RCC 7860 (cell line): Measurements from ENCODE around the gene CNTROB.

Experiments used
- DNase-seq: peaks from one replicate; pipeline ENCODE4 v3.0.0-alpha.2; 2015; ENCODE audit warnings: low spot score
- FAIRE-seq: peaks from 2 replicates; lab custom pipeline; 2012; peaks lifted over from hg19 to GRCh38; lab: Jason Lieb, UNC

The CNTROB gene

GRCh38 chr17:7931709-7932482 lies at the start of gene CNTROB, which contains the start of gene TRAPPC1:
CNTROB (plus strand) TSS chr17:7932206; CDS start chr17:7933080, 874 bp downstream.
TRAPPC1 (minus strand) TSS chr17:7931946; CDS start chr17:7931829, 117 bp downstream.
- DNase-seq = peak; percentile 96
- peak; percentile 89 for FAIRE-seq

- DNase-seq (no peak), FAIRE-seq (no peak)
These were observed 49.4 kb upstream of the CNTROB start for GRCh38 chr17:7882629-7883028.

- FAIRE-seq (peak; percentile 66), DNase-seq (peak; percentile 27)
These were observed 48.1 kb upstream of the CNTROB start for GRCh38 chr17:7883781-7884386.

GRCh38 chr17:7884581-7885366 lies 47.2 kb upstream of the CNTROB start:
- FAIRE-seq (no peak), DNase-seq (no peak)

- peak; percentile 31 for DNase-seq
- FAIRE-seq = no peak
These were observed 46.4 kb upstream of the CNTROB start for GRCh38 chr17:7885367-7886226.

- no peak for FAIRE-seq
- no peak for DNase-seq
These were observed 45.6 kb upstream of the CNTROB start for GRCh38 chr17:7886227-7887037.

GRCh38 chr17:7887038-7887481 lies 44.9 kb upstream of the CNTROB start:
- DNase-seq = no peak
- no peak for FAIRE-seq

GRCh38 chr17:7887482-7888183 lies 44.4 kb upstream of the CNTROB start:
- DNase-seq = peak; percentile 83
- FAIRE-seq = peak; percentile 85

GRCh38 chr17:7888184-7888920 lies 43.7 kb upstream of the CNTROB start, which contains the start of gene CHD3:
CHD3 (plus strand) TSS chr17:7888789; CDS start chr17:7889001, 212 bp downstream.
- FAIRE-seq (no peak), DNase-seq (no peak)

GRCh38 chr17:7889166-7889955 lies 42.6 kb upstream of the CNTROB start:
- peak; percentile 82 for FAIRE-seq
- peak; percentile 79 for DNase-seq

GRCh38 chr17:7893187-7893880 lies 38.7 kb upstream of the CNTROB start:
- DNase-seq = no peak

GRCh38 chr17:7894226-7894625 lies 37.8 kb upstream of the CNTROB start:
- no peak for FAIRE-seq
- no peak for DNase-seq

More at GRCh38 chr17:7893187-7893880, 38.7 kb upstream of the CNTROB start:
- FAIRE-seq = no peak

- FAIRE-seq (no peak), DNase-seq (no peak)
These were observed 37.1 kb upstream of the CNTROB start for GRCh38 chr17:7894866-7895265.

GRCh38 chr17:7897090-7897489 lies 34.9 kb upstream of the CNTROB start:
- peak; percentile 57 for DNase-seq
- FAIRE-seq = no peak

- FAIRE-seq (no peak), DNase-seq (no peak)
These were observed 34.2 kb upstream of the CNTROB start for GRCh38 chr17:7897773-7898172.

GRCh38 chr17:7903154-7904103 lies 28.6 kb upstream of the CNTROB start:
- FAIRE-seq (no peak), DNase-seq (no peak)
